Placental epithelial cell (primary cell): ENCODE measurements around the gene OGA. TPM values are rescaled to one million over a fixed set of nuclear protein-coding genes. Genes with fewer than 3 reads are reported as not detected.

ENCODE experiments used
- total RNA-seq: library from RNA; depleted of rRNA; stranded (reverse); fragments of >200 nt; gene quantifications from 2 replicates; pipeline ENCODE4 v1.2.3, GENCODE V29; 2012

OGA gene
- 82.3 and 124 TPM in 2 replicates for total RNA-seq

GRCh38 chr10:101818119-101818871 lies at the start of gene OGA:
Gene OGA, minus strand, starts transcription at chr10:101818444. Its CDS starts 422 bp downstream, at chr10:101818022.

GRCh38 chr10:101843032-101844021 lies 25.1 kb upstream of the OGA start, which contains the start of gene KCNIP2:
Gene KCNIP2, minus strand, starts transcription at chr10:101843800. Its CDS starts 232 bp downstream, at chr10:101843568.

GRCh38 chr10:101782811-101783735 lies 35.2 kb downstream of the OGA start, which contains the start of gene NPM3:
Gene NPM3, minus strand, starts transcription at chr10:101783446. Its CDS starts 56 bp downstream, at chr10:101783390.

GRCh38 chr10:101775273-101776160 lies 42.7 kb downstream of the OGA start, which contains the start of gene FGF8:
Gene FGF8, minus strand, starts transcription at chr10:101776114. Its CDS starts 214 bp downstream, at chr10:101775900.

Other genes starting within 250 kb of the OGA start
- gene POLL, start 230.2 kb downstream of the OGA start, total RNA-seq: 16.5 and 18.8 TPM in 2 replicates
- gene DPCD, start 230.1 kb downstream of the OGA start, total RNA-seq: 29.8 and 31.1 TPM in 2 replicates
- gene FBXW4, start 123.3 kb downstream of the OGA start, total RNA-seq: 60.9 and 85.2 TPM in 2 replicates
- not detected in 2 replicates for gene FGF8, start 42.3 kb downstream of the OGA start, total RNA-seq
- gene NPM3, start 35.0 kb downstream of the OGA start, total RNA-seq: 52.2 and 93.8 TPM in 2 replicates
- gene KCNIP2, start 25.4 kb upstream of the OGA start, total RNA-seq: 0.65 and 2.4 TPM in 2 replicates
- gene ARMH3, start 237.7 kb upstream of the OGA start, total RNA-seq: 12.2 and 47.1 TPM in 2 replicates
- gene HPS6, start 246.9 kb upstream of the OGA start, total RNA-seq: 40.2 and 41.2 TPM in 2 replicates